Stomach (tissue), 9 donors: ENCODE results near the gene ADARB2. TPM values are rescaled to one million over a fixed set of nuclear protein-coding genes. Genes with fewer than 3 reads are reported as not detected.

ENCODE experiments used
- DNase-seq, 2 donors: peaks; one replicate each; pipeline versions ENCODE4 v3.0.0 to v3.0.0-alpha.2; 2013 to 2019
- H3K27ac ChIP-seq, 5 donors: fragments of 200-600 bp in 4 of 5; sonication (generic) in 4 of 5; one replicate each; pipeline ENCODE4 v1.5.1; 2013 to 2019; ENCODE audit warnings: mild to moderate bottlenecking in 1 of 5, moderate library complexity in 1 of 5
- H3K27me3 ChIP-seq, 3 donors: fragments of 200-600 bp; sonication (generic); one replicate each; pipeline ENCODE4 v1.5.1; 2017 to 2019; ENCODE audit warnings: mixed run types in 1 of 3
- H3K36me3 ChIP-seq, 4 donors: fragments of 200-600 bp; sonication (generic); 1 replicate in 3 of 4; 2 replicates in 1 of 4; pipeline ENCODE4 v1.5.1; 2016 to 2019
- H3K4me1 ChIP-seq, 4 donors: fragments of 200-600 bp; sonication (generic); one replicate each; pipeline ENCODE4 v1.5.1; 2016 to 2019
- H3K4me3 ChIP-seq, 4 donors: fragments of 200-600 bp; sonication (generic) in 3 of 4; one replicate each; pipeline ENCODE4 v1.5.1; 2016 to 2019; ENCODE audit warnings: mild to moderate bottlenecking in 1 of 4
- H3K9me3 ChIP-seq, 4 donors: fragments of 200-600 bp; sonication (generic); one replicate each; pipeline ENCODE4 v1.5.1; 2016 to 2019
- EP300 ChIP-seq: sonication (generic); formaldehyde crosslinking; IDR thresholded peaks from one replicate; pipeline ENCODE4 v1.6.1; 2017; ENCODE audit warnings: antibody characterized with exemption
- POLR2A ChIP-seq, 4 donors: fragments of 450-650 bp; IDR thresholded peaks; one replicate each; pipeline ENCODE4 v1.6.1; 2016; ENCODE audit warnings: antibody characterized with exemption in 4 of 4, control low read depth in 2 of 4, mild to moderate bottlenecking in 1 of 4, moderate library complexity in 1 of 4
- POLR2AphosphoS5 ChIP-seq, 3 donors: sonication (generic); formaldehyde crosslinking; IDR thresholded peaks; one replicate each; pipeline ENCODE4 v1.6.1; 2016; ENCODE audit warnings: antibody characterized with exemption in 3 of 3
- WGBS, 5 donors: extraction: QIAGEN DNeasy Blood & Tissue Kit in 3 of 5; methylation state at CpG; one replicate each; pipeline versions ENCODE4 v1.1.5 to v1.1.7; 2013 to 2018; 5-methylcytosine and 5-hydroxymethylcytosine counted together
- intact Hi-C: fragments of 100-400 bp; cut with DNase I; formaldehyde crosslinking; loops from one replicate; pipeline ENCODE4 v1.15.1; 2023; ENCODE audit warnings: low total_unique reads
- polyA plus RNA-seq, 3 donors: library from polyadenylated mRNA; stranded (reverse); fragments of 200-250 nt; gene quantifications; one replicate each; pipeline ENCODE4 v1.2.3, GENCODE V29; 2013
- total RNA-seq, 5 donors: library from RNA; depleted of rRNA; stranded (reverse); fragments of >200 nt; gene quantifications; one replicate each; pipeline versions ENCODE4 v1.1.0 to v1.2.3, GENCODE V29; 2014 to 2016
- TF ChIP-seq, protein P1 (sequence below), 7 experiments: fragments of 450-650 bp in 4 of 7; fragments of 200-600 bp in 3 of 7; sonication (generic) in 3 of 7; IDR thresholded peaks; one replicate each; pipeline ENCODE4 v1.5.1; 2016 to 2019; ENCODE audit warnings: antibody characterized with exemption in 7 of 7, control low read depth in 2 of 7, mild to moderate bottlenecking in 1 of 7
- donor health status: healthy with polysubstance abuse.
- donor health status: Bipolar disorder and iron deficiency.
- donor health status: healthy.

ADARB2 gene
- total and polyA plus RNA-seq, 8 donors: 0.55 to 4.1 (median 1.4) TPM; not detected in 1

DNA sequence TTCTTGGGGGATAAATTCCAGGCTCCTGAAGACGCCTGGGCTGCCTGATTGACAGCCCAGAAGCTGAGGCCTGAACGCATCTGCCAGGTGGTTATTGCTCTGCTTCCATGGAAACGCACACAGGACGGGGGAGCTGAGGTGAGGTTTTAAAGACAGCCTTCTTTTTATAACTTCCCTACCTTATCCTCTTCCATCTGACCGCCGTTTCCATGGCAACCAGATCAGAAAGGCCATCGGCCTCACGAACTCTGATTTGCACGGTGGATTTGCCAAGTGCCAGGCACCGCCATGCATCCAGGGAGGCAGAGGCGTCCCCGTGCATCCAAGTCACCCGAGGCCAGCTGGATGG lies 260.9 kb downstream of the ADARB2 start:
- no peaks in the 10 kb centered on the region for H3K9me3 ChIP-seq
- no peak for TF ChIP-seq POLR2A (IDR thresholded peaks at IDR 0.05)
- no peak for TF ChIP-seq EP300
- TF ChIP-seq, protein P1, sequence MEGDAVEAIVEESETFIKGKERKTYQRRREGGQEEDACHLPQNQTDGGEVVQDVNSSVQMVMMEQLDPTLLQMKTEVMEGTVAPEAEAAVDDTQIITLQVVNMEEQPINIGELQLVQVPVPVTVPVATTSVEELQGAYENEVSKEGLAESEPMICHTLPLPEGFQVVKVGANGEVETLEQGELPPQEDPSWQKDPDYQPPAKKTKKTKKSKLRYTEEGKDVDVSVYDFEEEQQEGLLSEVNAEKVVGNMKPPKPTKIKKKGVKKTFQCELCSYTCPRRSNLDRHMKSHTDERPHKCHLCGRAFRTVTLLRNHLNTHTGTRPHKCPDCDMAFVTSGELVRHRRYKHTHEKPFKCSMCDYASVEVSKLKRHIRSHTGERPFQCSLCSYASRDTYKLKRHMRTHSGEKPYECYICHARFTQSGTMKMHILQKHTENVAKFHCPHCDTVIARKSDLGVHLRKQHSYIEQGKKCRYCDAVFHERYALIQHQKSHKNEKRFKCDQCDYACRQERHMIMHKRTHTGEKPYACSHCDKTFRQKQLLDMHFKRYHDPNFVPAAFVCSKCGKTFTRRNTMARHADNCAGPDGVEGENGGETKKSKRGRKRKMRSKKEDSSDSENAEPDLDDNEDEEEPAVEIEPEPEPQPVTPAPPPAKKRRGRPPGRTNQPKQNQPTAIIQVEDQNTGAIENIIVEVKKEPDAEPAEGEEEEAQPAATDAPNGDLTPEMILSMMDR (IDR thresholded peaks at IDR 0.05): no peak
- no peak for TF ChIP-seq POLR2AphosphoS5 (IDR thresholded peaks at IDR 0.05)
- 70 to 81% (median 73%) methylated on average over 13 of the region's 13 CpGs for WGBS, 5 donors
- peaks cover 0 to 14% (median 0%) of the 10 kb centered on the region in 3 donors for H3K27me3 ChIP-seq
- intact Hi-C loops: no loop called here
- no peak overlapping the region for H3K27ac ChIP-seq
- no peaks in the 10 kb centered on the region for H3K36me3 ChIP-seq
- no peak for DNase-seq
- H3K4me3 ChIP-seq: no peak overlapping the region
- H3K4me1 ChIP-seq: no peaks in the 10 kb centered on the region

DNA sequence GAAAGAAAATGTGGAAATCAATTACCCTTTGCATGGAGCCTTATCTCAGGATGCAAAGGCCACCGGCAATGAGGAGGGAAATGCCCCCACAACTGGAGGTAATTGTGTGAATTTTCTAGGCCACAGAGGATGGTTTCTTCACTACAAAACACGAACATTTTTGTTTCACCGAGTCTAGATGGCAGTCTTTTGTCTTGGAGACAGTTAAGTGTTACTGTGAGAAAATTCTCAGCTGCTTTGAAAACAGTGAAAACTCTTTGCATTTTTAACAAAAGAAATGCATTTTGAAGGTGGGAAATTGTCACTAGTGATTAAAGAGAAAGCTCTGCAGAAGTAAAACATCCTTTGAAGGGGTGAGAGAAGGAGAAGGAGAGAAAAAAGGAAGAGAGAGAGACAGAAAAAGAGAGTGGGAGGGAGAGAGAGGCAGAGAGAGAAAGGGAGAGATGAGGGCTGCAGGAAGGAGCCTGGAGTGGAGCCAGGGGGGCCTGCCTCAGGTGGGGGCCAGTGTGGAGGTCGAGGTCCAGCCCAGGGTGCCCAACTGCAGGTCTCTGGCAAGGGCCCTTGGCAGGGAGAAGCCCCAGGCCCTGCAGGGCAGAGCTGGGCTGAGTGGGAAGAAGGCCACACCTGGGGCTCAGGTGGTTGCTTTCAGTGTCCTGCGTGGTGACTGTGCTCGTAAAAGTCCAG lies 261.4 kb downstream of the ADARB2 start:
- no peak overlapping the region for H3K4me3 ChIP-seq
- no peaks in the 10 kb centered on the region for H3K4me1 ChIP-seq
- intact Hi-C loops: no loop called here
- no peak for TF ChIP-seq EP300
- no peak for TF ChIP-seq POLR2A (IDR thresholded peaks at IDR 0.05)
- TF ChIP-seq POLR2AphosphoS5 (IDR thresholded peaks at IDR 0.05): no peak
- TF ChIP-seq, protein P1 (IDR thresholded peaks at IDR 0.05): no peak
- no peaks in the 10 kb centered on the region for H3K36me3 ChIP-seq
- peaks cover 0 to 14% (median 0%) of the 10 kb centered on the region in 3 donors for H3K27me3 ChIP-seq
- no peaks in the 10 kb centered on the region for H3K9me3 ChIP-seq
- no peak for DNase-seq
- H3K27ac ChIP-seq: no peak overlapping the region
- WGBS, 5 donors: 32 to 44% (median 36%) methylated on average over 6 of the region's 6 CpGs

DNA sequence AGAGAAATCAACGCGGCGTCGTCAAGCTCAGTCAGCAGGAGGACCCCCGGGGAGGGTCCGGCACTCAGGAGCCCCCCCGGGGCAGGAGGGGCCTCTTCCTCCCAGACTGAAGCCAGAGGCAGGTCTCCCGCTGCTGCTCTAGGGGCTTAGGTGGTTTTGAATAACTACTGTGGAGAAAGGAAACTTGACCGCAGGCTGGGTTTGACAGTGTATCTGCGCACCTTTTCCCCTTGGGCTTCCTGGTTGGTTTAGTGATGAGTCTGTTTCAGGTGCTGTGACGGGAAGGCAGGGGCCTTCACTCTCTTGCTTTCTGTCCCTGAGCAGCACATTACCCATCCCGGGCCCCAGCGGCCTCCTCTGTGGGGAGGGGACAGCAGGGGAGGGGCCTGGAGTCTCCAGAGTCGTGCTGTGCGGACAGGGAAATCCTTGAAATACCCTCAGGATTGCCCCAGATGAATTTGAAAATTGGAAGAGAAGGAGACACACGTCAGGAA lies 262.2 kb downstream of the ADARB2 start:
- WGBS, 5 donors: 40 to 60% (median 46%) methylated on average over 15 to 16 of the region's 16 CpGs

DNA sequence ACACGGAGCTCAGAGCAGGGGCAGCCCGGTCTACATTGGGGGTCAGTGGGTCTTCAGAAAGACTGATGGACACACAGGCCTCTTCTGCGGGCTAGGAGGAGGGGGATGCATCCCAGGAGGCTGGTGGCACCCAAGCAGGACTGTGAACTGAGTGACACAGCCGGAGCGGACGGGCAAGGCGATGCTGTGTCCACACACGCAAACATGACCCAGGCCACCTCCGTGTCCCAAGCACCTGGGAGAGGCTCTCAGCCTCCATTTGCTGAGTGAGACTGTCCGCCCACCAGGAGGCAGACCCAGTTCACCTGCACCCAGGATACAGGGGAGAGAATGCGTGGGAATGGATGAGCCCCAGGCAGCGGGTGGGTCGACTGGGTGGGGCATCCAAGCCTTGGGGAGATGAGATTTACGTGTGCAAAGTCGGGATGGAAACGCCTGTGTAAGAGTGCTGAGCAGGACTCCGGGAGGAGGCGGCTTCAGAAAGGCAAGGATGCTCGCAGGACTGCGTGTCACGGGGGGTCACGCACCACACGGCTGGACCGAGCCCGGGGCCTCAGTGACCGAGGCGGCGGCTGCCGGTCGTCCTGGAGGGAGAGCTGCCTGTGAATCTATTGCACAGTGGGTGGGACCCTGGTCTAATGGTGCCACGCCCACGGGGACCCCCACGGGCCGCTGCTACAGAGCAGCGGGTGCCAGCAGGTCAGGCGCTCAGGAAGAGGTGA lies 262.8 kb downstream of the ADARB2 start:
- WGBS, 5 donors: 67 to 82% (median 74%) methylated on average over 34 to 36 of the region's 36 CpGs

More for the DNA sequence above, 262.2 kb downstream of the ADARB2 start:
- no peaks in the 10 kb centered on the region for H3K36me3 ChIP-seq
- H3K4me1 ChIP-seq: no peaks in the 10 kb centered on the region
- no peaks in the 10 kb centered on the region for H3K9me3 ChIP-seq
- intact Hi-C loops: no loop called here
- H3K27ac ChIP-seq: no peak overlapping the region
- H3K27me3 ChIP-seq: peaks cover 0 to 14% (median 0%) of the 10 kb centered on the region in 3 donors
- H3K4me3 ChIP-seq: no peak overlapping the region
- TF ChIP-seq POLR2A (IDR thresholded peaks at IDR 0.05) (no peak), POLR2AphosphoS5 (IDR thresholded peaks at IDR 0.05) (no peak), EP300 (no peak)
- TF ChIP-seq, protein P1 (IDR thresholded peaks at IDR 0.05): no peak
- no peak for DNase-seq

More for the DNA sequence above, 262.8 kb downstream of the ADARB2 start:
- no peaks in the 10 kb centered on the region for H3K36me3 ChIP-seq
- DNase-seq: no peak
- intact Hi-C loops: no loop called here
- TF ChIP-seq POLR2A (IDR thresholded peaks at IDR 0.05): no peak
- TF ChIP-seq POLR2AphosphoS5 (IDR thresholded peaks at IDR 0.05): no peak
- TF ChIP-seq, protein P1 (IDR thresholded peaks at IDR 0.05): no peak
- TF ChIP-seq EP300: no peak
- H3K27ac ChIP-seq: no peak overlapping the region
- H3K27me3 ChIP-seq: peaks cover 0 to 14% (median 0%) of the 10 kb centered on the region in 3 donors
- H3K4me3 ChIP-seq: no peak overlapping the region
- no peaks in the 10 kb centered on the region for H3K9me3 ChIP-seq
- H3K4me1 ChIP-seq: no peaks in the 10 kb centered on the region
